Thoracic aorta (tissue), 2 donors: Measurements from ENCODE around the gene PTPA. TPM values are rescaled to one million over a fixed set of nuclear protein-coding genes. Genes with fewer than 3 reads are reported as not detected.
"Not testable (repeated sequence)": the region's sequence is repeated elsewhere in the genome, so short reads cannot be mapped to it uniquely, and the experiment has no call there.

Source experiments
- ATAC-seq: fragments of 150-250 bp; one replicate; pipeline ENCODE4 v1.8.0; 2017; ENCODE audit warnings: low read depth; ENCODE audit not compliant: insufficient number of reproducible peaks, low FRiP score
- DNase-seq: peaks from one replicate; pipeline ENCODE4 v3.0.0-alpha.2; 2020; ENCODE audit warnings: low spot score
- H3K27ac ChIP-seq, 2 donors: fragments of 200-600 bp; sonication (generic); 1 replicate in 1 of 2; 2 replicates in 1 of 2; pipeline ENCODE4 v1.5.1; 2016; ENCODE audit warnings: mild to moderate bottlenecking in 2 of 2, moderate library complexity in 2 of 2
- H3K27me3 ChIP-seq: fragments of 200-600 bp; sonication (generic); replicated peaks from 2 replicates; pipeline ENCODE4 v1.6.0; 2016; ENCODE audit warnings: mild to moderate bottlenecking; ENCODE audit not compliant: insufficient read depth
- H3K36me3 ChIP-seq: fragments of 200-600 bp; sonication (generic); one replicate; pipeline ENCODE4 v1.5.1; 2016
- H3K4me1 ChIP-seq, 2 donors: fragments of 200-600 bp; sonication (generic); 1 replicate in 1 of 2; 2 replicates in 1 of 2; pipeline versions ENCODE4 v1.5.1 to v1.6.0; 2016; ENCODE audit warnings: low read depth in 2 of 2, mild to moderate bottlenecking in 1 of 2; ENCODE audit not compliant: control insufficient read depth in 1 of 2
- H3K4me3 ChIP-seq: fragments of 200-600 bp; sonication (generic); 2 replicates; pipeline ENCODE4 v1.5.1; 2016; ENCODE audit warnings: mild to moderate bottlenecking
- H3K9me3 ChIP-seq: fragments of 200-600 bp; sonication (generic); 2 replicates; pipeline ENCODE4 v1.5.1; 2016
- CTCF ChIP-seq: fragments of 200-600 bp; sonication (generic); IDR thresholded peaks from one replicate; pipeline ENCODE4 v1.5.1; 2019; ENCODE audit warnings: antibody characterized with exemption
- total RNA-seq, 2 donors: library from RNA; depleted of rRNA; stranded (reverse); fragments of >200 nt; gene quantifications; one replicate each; pipeline versions ENCODE4 v1.1.0 to v1.2.3, GENCODE V29; 2016

Gene PTPA
- total RNA-seq, 2 donors from 2014 or later = 72.2 to 93.3 TPM

DNA sequence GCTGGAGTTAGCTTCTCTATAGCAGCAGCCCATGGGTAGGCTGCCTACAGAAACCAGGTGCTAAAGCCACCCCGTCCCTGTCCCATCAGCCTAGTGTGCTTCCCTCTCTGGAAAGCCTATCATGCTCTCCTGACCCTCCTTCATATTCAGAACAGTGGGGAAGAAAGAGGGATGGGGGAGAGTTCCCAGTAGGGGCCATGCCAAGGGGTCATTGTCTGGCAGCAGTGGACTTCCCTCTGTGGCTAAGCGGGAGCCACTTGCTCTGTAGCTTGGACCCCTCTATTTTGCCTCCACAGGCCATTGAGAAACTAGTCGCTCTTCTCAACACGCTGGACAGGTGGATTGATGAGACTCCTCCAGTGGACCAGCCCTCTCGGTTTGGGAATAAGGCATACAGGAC is 17.5 kb downstream of the PTPA start:
- no peaks in the 10 kb centered on the region for H3K9me3 ChIP-seq
- DNase-seq (no peak), ATAC-seq (no peak)
- H3K4me3 ChIP-seq = no peak overlapping the region
- no peak for TF ChIP-seq CTCF
- no peak overlapping the region for H3K27ac ChIP-seq
- no peaks in the 10 kb centered on the region for H3K27me3 ChIP-seq
- no peaks in the 10 kb centered on the region for H3K4me1 ChIP-seq
- peaks cover 5% of the 10 kb centered on the region for H3K36me3 ChIP-seq

DNA sequence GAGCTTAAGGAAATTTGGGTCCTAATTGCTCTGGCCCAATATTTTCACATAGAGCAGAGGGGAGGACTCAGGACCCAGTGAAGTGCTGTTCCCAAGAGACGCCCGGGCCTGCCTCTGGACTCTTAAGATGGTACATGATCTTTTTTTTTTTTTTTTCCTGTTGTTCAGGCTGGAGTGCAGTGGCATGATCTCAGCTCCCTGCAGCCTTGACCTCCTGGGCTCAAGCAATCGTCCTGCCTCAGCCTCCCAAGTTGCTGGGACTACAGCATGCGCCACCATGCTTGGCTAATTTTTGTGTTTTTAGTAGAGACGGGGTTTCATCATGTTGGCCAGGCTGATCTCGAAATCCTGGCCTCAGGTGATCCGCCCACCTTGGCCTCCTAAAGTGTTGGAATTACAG is 19.1 kb downstream of the PTPA start:
- H3K27ac ChIP-seq, H3K4me1 ChIP-seq, ATAC-seq, H3K27me3 ChIP-seq, H3K9me3 ChIP-seq, DNase-seq, H3K4me3 ChIP-seq: not testable (repeated sequence)
- peaks cover 11% of the 10 kb centered on the region for H3K36me3 ChIP-seq

- DNase-seq (no peak), ATAC-seq (no peak)
- H3K4me1 ChIP-seq = no peaks in the 10 kb centered on the region
- no peak overlapping the region for H3K27ac ChIP-seq
- no peaks in the 10 kb centered on the region for H3K9me3 ChIP-seq
- TF ChIP-seq CTCF = no peak
- H3K36me3 ChIP-seq = peaks cover 14% of the 10 kb centered on the region
- no peak overlapping the region for H3K4me3 ChIP-seq
- H3K27me3 ChIP-seq = no peaks in the 10 kb centered on the region
Observed at GRCh38 chr9:129130791-129131190, 19.6 kb downstream of the PTPA start.

GRCh38 chr9:129131300-129132145 is 20.3 kb downstream of the PTPA start:
- ATAC-seq = no peak
- Histone ChIP-seq H3K9me3 (no peaks in the 10 kb centered on the region), H3K4me3 (no peak overlapping the region), H3K27me3 (no peaks in the 10 kb centered on the region), H3K27ac (no peak overlapping the region), H3K4me1 (no peaks in the 10 kb centered on the region), H3K36me3 (peaks cover 15% of the 10 kb centered on the region)
- no peak for DNase-seq
- peak; percentile 99 for TF ChIP-seq CTCF

DNA sequence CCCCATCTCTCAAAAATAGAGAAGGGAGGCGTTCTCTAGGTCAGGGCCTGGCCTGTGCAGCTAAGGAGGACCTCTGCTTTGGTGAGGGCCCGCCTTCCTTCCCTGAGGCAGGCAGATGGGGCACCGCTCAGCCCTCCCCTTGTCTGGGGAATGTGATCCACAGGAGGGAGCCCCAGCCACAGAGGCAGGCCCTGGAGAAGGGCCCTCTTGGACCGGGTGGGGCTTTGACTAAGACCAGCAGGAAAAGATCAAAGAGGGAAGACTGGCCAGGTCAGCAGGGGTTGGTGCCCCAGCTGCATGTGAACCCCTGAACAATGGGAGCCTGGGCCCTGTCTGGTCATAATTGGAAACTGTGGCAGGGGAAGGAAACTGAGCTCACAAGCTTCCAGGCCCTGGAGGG is 21.9 kb downstream of the PTPA start:
- Histone ChIP-seq H3K27ac (no peak overlapping the region), H3K4me3 (no peak overlapping the region), H3K27me3 (no peaks in the 10 kb centered on the region), H3K4me1 (peaks cover 9 to 12% of the 10 kb centered on the region in 2 donors), H3K36me3 (peaks cover 22% of the 10 kb centered on the region), H3K9me3 (no peaks in the 10 kb centered on the region)
- no peak for DNase-seq
- ATAC-seq = no peak
- no peak for TF ChIP-seq CTCF
